KOPT-K1 (cell line): ENCODE measurements around the gene TMEM92.

Experiments
- H3K27ac ChIP-seq: fragments of 200-600 bp; sonication (generic); 2 replicates; pipeline ENCODE4 v1.5.1; 2016; ENCODE audit warnings: antibody characterized with exemption, mild to moderate bottlenecking, low read depth, low read length; ENCODE audit not compliant: poor library complexity, severe bottlenecking
- H3K36me3 ChIP-seq: fragments of 200-600 bp; sonication (generic); 2 replicates; pipeline ENCODE4 v1.5.1; 2017; ENCODE audit warnings: antibody characterized with exemption, mild to moderate bottlenecking, low read length, moderate library complexity; ENCODE audit not compliant: insufficient read depth
- H3K9me3 ChIP-seq: fragments of 200-600 bp; sonication (generic); 2 replicates; pipeline ENCODE4 v1.5.1; 2017; ENCODE audit warnings: antibody characterized with exemption, low read length, mild to moderate bottlenecking; ENCODE audit not compliant: insufficient read depth, poor library complexity, severe bottlenecking

The TMEM92 gene

GRCh38 chr17:50258647-50259476 lies 15.4 kb upstream of the TMEM92 start:
- no peaks in the 10 kb centered on the region for H3K36me3 ChIP-seq
- no peak overlapping the region for H3K27ac ChIP-seq
- H3K9me3 ChIP-seq: no peaks in the 10 kb centered on the region

GRCh38 chr17:50259477-50260324 lies 14.6 kb upstream of the TMEM92 start:
- H3K36me3 ChIP-seq: no peaks in the 10 kb centered on the region
- no peak overlapping the region for H3K27ac ChIP-seq
- no peaks in the 10 kb centered on the region for H3K9me3 ChIP-seq

DNA sequence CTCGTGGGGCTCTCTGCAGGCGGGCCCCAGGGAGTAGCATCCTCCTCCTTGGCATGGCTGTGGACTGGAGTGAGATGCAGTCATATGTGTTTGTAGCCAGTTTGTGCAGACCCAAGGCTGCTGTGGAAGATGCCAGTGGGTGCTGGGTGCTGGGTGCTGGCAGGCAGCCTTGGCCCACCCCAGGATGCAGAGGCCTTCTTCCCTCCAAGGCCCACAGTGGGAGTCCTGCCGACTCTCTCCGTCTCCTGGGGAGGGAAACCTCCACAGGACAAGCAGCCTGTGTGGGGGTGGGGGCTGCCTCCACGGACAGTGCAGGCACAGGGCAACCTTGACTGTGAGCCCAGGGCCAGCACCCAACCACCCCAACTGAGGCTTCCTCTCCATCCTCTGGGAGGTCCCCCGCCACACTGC lies 13.8 kb upstream of the TMEM92 start:
- H3K9me3 ChIP-seq: no peaks in the 10 kb centered on the region
- no peaks in the 10 kb centered on the region for H3K36me3 ChIP-seq
- H3K27ac ChIP-seq: no peak overlapping the region

DNA sequence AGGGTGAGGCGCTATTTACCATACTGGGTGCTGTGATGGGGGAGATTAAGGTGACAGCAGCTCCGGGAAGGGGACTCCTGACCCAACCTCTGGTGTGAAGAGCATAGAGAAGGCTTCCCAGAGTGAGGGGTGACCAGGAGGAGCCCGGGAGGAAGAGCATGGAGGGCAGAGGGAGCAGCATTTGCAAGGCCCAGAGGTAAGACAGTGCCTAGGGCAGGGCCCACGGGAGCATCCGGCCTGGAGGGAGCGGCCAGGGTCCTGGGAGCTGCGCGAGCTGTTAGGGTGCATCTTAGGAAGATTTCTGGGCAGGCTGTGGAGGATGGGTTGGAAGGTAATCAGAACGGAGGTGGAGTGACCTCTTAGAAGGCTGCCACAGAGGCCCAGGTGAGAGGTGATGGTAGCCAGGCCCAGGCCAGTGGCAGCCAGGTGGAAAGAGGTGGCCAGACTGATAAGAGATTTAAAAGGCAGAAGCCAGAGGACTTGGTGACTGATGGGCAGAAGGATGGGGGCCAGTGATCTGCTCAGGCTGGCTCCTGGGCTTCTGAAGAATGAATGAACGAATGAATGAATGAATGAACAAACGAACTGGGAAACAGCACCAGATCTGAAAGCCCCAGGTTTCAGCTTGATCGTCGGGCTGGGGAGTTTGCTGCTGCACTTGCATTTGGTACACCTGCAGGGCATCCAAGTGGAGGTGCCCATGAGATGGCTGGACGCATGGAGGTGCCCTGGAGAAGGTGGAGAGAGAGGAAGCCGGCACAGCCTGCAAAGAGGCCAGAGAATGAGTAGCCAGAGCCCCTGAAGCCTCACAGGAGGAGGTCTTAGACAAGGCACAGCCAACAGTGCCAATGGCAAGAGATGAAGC lies 13.0 kb upstream of the TMEM92 start:
- H3K27ac ChIP-seq: no peak overlapping the region
- no peaks in the 10 kb centered on the region for H3K36me3 ChIP-seq
- no peaks in the 10 kb centered on the region for H3K9me3 ChIP-seq

GRCh38 chr17:50262001-50262794 lies 12.1 kb upstream of the TMEM92 start:
- Histone ChIP-seq H3K36me3 (no peaks in the 10 kb centered on the region), H3K27ac (no peak overlapping the region), H3K9me3 (no peaks in the 10 kb centered on the region)

DNA sequence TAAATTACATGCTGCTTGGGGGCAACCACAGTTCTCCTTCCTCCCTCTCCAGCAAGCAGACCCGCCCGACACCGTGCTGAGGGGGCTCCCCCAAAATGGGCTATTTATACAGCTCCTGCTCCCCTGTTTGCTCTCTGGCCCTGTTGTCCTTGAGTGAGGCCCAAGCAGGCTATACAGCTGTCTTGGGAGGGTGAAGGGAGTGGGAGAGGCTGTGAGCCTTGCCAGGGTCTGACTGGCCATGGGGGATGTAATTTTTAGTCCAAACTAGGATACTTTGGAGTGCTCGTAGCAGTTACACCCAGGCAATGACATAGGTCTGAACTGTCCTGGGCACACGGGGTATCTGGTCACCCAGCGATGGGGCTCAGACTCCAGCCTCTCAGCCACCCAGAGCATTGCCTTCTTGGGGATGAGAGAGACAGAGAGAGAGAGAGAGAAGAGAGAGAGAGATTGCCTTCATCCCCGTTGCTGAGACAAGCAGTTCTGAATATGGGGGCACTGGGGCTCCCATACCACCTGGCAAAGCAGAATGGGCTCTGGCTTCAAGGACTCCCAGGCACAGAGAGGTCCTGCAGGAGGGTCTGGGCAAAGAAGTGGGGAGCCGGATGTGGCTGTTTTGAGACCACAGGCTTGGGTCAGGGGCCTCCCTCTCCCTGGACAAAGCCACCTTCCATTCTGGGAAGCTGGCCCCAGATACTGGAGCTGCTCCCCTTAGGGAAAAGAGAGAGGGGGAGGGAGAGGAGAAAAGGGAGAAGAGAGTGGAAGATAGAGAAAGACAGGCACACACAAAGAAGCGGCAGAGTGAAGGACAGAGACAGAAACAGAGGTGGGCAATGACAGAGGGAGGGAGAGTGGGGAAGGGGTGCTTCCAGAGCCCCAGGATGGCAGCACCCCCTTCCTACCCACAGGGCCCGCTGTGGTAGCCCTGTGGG lies 10.7 kb upstream of the TMEM92 start:
- H3K9me3 ChIP-seq: no peaks in the 10 kb centered on the region
- H3K27ac ChIP-seq: no peak overlapping the region
- H3K36me3 ChIP-seq: no peaks in the 10 kb centered on the region

DNA sequence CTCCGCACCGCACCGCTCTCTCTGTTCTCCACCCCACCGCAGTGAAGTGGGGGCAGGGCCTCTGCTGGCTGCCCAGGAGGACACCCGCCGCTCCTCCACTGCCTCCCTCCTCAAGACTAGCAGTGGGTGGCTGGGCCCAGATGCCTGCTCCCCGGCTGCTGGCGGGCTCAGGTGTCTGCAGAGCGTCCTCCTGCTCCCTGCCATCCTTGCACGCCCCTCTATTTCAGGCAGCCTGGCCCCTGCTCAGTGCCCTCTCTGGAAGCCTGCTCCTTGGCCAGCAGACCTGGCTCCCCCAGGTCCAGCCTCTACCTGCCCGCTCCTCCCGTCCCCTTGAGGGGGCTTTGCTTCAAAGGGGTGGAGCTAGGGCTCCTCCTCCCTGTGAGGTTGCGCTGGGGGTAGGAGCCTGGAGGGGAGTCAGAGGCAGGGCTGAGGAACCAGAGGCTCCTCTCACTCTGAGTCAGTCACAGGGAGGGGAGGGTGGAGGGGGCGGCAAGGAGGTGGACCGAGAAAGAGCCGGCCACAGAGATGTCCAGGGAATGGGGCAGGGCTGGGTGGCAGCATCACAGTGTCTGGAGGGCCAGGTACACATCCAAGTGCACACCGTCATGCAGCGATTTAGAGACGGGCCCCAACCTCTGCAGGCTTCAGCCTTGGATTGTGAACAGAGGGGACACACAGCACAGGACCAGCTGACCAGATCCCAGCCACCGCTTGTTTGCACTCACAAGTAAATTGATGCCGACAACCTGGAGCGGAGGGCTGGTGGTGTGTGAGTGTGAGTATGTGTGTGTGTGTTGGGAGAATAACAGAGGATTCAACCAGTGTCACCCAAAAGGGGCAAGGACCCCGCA lies 9.8 kb upstream of the TMEM92 start:
- no peaks in the 10 kb centered on the region for H3K36me3 ChIP-seq
- no peaks in the 10 kb centered on the region for H3K9me3 ChIP-seq
- H3K27ac ChIP-seq: no peak overlapping the region

GRCh38 chr17:50265212-50265611 lies 9.1 kb upstream of the TMEM92 start:
- Histone ChIP-seq H3K36me3 (no peaks in the 10 kb centered on the region), H3K27ac (no peak overlapping the region)

DNA sequence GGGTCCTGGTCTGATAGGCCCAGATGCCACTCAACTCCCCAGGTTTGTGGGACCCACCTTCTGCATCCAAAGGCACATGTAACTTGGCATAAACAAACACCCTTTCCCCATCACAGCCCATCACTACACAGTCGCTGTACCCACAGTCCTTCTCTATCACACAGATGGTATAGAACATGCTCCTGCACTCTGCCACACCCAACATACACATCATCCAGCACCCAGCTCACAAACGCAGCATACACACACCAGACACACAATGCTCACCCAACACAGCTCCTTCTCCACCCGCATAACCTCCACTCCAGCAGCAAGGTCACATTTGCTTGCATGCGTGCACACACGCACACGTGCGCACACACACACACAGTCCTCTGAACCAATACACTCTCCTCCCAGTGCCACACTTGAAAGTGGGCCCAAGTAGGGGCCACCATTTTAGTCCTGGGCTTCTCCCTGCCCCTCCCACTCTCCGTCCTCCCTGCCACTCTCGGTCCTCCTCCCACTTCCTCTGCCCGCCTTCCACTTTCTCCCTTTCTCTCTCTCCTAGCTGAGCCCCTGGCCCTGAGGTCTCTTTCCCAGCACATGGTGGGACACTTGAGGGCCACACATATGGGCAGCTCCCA lies 8.5 kb upstream of the TMEM92 start:
- Histone ChIP-seq H3K36me3 (no peaks in the 10 kb centered on the region), H3K27ac (no peak overlapping the region), H3K9me3 (no peaks in the 10 kb centered on the region)

More at GRCh38 chr17:50265212-50265611, 9.1 kb upstream of the TMEM92 start:
- H3K9me3 ChIP-seq: no peaks in the 10 kb centered on the region

DNA sequence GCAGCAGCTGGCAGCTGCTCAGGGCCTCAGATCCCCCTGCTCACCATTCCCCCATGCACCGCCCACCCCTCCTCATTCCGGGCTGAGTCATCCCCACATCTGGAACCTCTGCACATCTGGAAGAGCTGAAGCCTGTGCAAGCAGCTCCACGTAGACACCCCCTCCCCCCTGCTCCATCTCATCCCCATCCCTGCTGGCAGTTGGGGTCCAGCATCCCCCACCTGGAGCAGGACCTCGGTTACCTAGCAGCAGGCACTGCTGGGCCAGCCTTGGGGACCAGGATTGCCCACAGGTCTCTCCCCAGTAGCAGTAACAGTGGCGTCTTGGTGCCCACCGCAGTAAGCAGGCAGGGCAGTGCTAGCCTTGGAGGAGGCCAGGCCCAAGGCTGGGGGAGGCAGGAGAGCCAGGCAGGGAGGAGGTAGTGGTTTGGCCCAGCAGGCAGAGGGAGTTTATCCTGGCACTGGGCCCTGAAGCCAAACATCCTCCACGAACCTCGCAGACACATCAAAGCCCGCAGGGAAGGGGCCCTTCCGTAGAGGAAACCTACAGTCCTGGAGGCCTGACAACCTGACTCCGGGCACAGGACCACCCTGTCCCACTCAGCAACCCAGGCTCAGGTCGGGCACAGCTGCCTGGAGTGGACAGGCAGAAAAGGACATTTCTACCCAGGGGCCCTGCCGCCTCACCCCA lies 7.7 kb upstream of the TMEM92 start:
- Histone ChIP-seq H3K36me3 (no peaks in the 10 kb centered on the region), H3K9me3 (no peaks in the 10 kb centered on the region), H3K27ac (no peak overlapping the region)

GRCh38 chr17:50267074-50267841 lies 7.0 kb upstream of the TMEM92 start:
- Histone ChIP-seq H3K9me3 (no peaks in the 10 kb centered on the region), H3K27ac (no peak overlapping the region)

More at GRCh38 chr17:50267074-50267841, 7.0 kb upstream of the TMEM92 start:
- no peaks in the 10 kb centered on the region for H3K36me3 ChIP-seq
